Epithelial cell of proximal tubule (primary cell): ENCODE measurements around the gene TMEM134. TPM values are rescaled to one million over a fixed set of nuclear protein-coding genes. Genes with fewer than 3 reads are reported as not detected.
A peak's percentile ranks its signal among the peaks of the same experiment; 100 is the strongest.

ENCODE experiments used
- DNase-seq: peaks from one replicate; pipeline ENCODE4 v3.0.0-alpha.2; 2011; ENCODE audit warnings: low read depth
- H3K4me3 ChIP-seq: 2 replicates; pipeline ENCODE4 v1.5.1; 2011; ENCODE audit warnings: low read depth, mild to moderate bottlenecking, low read length
- total RNA-seq: library from RNA; depleted of rRNA; stranded (reverse); fragments of >200 nt; gene quantifications from 2 replicates; pipeline ENCODE4 v1.2.3, GENCODE V29; 2015
- TF ChIP-seq, protein P1 (sequence below): conservative IDR thresholded peaks from 2 replicates; pipeline ENCODE4 v1.5.1; 2012; ENCODE audit warnings: low read depth, mild to moderate bottlenecking, low read length

TMEM134 gene
- total RNA-seq, 1 donor from 2014 or later = 74.0 TPM

DNA sequence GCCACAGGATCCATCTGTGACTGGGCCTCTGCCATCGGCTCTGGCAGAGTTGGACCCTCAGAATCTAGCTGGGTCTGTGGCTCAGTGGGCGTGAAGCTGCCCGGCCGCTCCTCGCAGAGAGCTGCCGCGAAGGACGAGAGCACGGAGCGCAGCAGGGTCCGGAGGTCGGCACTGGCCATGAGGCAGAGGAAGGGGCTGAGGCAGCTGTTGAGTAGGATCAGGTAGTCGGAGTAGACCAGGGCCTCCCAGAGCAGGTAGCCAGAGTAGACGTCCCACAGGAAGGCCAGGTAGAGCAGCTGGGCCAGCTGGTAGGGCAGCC, 17.4 kb downstream of the TMEM134 start:
- DNase-seq = no peak
- TF ChIP-seq, protein P1, sequence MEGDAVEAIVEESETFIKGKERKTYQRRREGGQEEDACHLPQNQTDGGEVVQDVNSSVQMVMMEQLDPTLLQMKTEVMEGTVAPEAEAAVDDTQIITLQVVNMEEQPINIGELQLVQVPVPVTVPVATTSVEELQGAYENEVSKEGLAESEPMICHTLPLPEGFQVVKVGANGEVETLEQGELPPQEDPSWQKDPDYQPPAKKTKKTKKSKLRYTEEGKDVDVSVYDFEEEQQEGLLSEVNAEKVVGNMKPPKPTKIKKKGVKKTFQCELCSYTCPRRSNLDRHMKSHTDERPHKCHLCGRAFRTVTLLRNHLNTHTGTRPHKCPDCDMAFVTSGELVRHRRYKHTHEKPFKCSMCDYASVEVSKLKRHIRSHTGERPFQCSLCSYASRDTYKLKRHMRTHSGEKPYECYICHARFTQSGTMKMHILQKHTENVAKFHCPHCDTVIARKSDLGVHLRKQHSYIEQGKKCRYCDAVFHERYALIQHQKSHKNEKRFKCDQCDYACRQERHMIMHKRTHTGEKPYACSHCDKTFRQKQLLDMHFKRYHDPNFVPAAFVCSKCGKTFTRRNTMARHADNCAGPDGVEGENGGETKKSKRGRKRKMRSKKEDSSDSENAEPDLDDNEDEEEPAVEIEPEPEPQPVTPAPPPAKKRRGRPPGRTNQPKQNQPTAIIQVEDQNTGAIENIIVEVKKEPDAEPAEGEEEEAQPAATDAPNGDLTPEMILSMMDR = no peak
- H3K4me3 ChIP-seq = no peak overlapping the region

DNA sequence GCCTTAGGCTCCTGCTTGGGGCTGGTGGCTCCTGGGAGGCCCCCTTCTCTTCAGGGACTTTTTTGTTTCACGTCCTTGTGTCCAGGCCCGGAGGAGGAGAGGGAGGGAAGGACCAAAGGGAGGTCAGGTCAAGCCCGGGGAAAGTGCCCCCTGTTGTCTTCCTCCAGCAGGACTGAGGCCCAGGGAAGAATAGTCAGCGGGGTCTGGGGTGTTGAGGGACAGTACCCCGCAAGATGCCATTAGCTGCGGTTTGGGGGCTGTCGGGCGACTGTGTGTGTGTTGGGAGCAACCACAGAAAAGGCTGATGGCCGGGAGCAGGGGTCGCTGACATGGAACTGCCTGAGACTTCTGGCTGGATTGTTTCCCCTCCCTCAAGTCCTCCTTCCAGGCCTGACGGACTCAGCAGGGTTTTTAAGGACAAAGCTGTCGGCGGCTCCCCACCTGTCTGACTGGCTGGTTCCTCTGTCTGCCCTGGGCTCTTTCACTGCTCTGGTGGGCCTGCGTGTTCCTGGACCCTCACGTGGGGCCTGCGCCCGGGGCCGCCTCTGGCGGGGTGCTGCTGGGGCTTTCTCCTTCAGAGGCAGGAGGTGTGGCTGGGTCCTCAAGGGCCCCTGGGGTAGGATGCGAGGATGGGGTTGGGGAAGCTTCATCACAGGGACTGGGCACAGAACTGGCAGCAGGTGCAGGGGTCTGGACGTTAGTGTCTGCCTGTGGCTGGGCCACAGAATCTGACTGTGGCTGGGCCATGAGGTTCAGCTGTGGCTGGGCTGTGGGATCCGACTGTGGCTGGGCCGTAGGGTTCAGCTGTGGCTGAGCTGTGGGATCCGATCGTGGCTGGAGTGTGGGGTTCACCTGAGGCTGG, 18.0 kb downstream of the TMEM134 start:
- TF ChIP-seq, protein P1 = no peak
- DNase-seq = no peak
- no peak overlapping the region for H3K4me3 ChIP-seq

- no peak overlapping the region for H3K4me3 ChIP-seq
These were observed 19.8 kb downstream of the TMEM134 start for GRCh38 chr11:67449116-67449844.

DNA sequence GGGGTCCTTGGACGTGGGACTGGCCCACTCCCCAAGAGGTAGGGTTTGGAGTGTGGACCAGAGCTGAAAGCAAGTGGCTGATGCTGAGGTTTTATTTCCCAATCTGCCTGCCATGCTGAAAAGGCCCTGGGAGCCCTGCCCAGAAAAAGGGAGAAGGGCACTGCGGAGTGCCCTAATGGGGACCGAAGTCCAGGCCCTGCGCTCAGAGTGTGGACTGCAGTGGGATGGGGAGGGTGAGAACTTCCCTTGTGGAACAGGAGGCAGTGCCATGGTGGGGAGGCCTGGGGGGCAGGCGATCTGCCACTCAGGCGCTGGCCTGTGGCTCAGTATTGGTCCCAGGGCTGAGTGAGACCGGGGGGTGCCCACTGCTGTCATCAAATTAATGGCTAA, 20.8 kb downstream of the TMEM134 start:
- no peak overlapping the region for H3K4me3 ChIP-seq
- no peak for DNase-seq
- TF ChIP-seq, protein P1 = no peak

More at GRCh38 chr11:67449116-67449844, 19.8 kb downstream of the TMEM134 start:
- TF ChIP-seq, protein P1 = no peak
- DNase-seq = no peak

- DNase-seq = no peak
- H3K4me3 ChIP-seq = no peak overlapping the region
- TF ChIP-seq, protein P1 = no peak
These were observed 23.5 kb downstream of the TMEM134 start for GRCh38 chr11:67445515-67445914.

DNA sequence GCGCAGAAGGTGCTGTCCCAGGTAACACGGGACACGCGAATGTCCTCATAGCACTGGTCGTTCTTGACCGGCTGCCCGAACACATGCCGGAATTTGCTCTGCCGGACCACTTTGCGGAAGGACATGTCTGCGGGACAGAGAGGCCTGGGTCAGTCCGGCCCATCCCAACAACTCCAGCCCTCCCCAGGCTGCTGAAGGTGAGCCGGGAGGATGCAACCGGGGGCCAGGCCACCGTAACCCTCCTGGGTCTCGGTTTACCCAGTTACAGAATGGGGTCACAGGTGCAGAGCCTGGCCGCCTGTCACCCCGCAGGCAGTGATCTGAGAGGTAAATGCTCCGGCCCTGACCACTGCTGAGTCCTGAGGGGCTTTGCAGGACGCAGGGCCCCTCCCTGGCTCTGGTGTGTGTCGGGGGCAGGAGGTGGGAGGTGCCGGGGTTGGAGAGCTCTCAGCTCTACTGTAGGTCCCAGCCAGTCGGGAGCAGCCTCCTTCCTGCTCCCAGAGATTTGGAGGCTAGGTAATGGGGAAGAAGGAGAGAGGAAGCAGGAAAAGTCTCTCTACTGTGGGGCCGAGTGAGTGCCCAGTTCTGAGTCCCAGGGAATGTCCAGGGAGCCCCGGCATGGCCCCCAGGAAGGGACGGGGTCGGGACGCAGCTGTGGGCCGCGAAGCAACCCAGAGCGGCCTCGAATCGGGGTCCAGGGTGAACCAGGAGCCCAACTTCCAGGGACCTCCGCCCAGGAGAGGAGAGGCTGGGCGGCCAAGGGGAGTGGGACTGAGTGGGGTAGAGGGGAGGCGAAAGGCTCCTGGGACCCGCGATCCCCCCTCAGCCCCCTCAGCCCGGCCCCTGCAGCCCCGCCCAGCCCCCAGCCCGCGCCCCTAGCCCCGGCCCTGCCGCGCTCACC, 26.3 kb downstream of the TMEM134 start:
- H3K4me3 ChIP-seq = peak overlapping the region; percentile 81
- TF ChIP-seq, protein P1 = no peak
- no peak for DNase-seq
